ENCODE data around the gene NPRL2.

The NPRL2 gene

DNA sequence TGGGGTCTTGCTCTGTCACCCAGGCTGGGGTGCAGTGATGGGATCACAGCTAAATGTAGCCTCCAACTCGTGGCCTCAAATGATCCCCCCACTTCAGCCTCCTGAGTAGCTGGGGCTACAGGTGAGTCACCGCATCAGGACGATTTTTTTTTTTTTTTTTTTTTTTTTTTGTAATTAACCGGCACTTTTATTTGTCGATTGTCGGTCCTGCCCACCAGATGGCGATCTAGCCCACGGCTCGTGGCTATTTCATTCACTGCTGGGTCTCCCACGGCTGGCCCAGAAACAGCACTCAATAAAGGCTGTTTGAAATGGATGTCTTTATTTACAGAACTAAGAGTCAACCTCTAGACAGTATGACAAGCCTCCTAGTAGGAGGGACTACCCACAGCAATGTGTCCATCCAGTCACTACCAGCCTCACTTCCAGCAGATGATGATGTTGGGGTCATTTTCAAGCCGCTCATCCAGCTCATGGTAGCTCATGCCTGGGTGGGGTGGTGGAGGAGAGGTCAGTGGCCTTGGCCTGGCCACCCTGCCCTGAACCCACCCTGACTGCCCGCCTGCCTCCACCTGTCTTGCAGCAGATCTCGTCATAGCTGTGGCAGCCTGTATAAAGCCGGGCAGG is 3.3 kb downstream of the NPRL2 start:
- Mint-ChIP-seq H3K36me3 (ENCODE audit: low read depth) (peaks cover 39% of the 10 kb centered on the region), H3K9me3 (no peaks in the 10 kb centered on the region), H3K4me3 (no peak overlapping the region), H3K4me1 (ENCODE audit: low read depth) (peaks cover 89% of the 10 kb centered on the region), H3K27ac (no peak overlapping the region), H3K27me3 (no peaks in the 10 kb centered on the region)
- intact Hi-C loops (cut with micrococcal nuclease) = loop anchor here (1.0 to 5.0 kb wide), 3 partner anchors 90 to 265 kb away; partner anchors contain the start of gene CISH

DNA sequence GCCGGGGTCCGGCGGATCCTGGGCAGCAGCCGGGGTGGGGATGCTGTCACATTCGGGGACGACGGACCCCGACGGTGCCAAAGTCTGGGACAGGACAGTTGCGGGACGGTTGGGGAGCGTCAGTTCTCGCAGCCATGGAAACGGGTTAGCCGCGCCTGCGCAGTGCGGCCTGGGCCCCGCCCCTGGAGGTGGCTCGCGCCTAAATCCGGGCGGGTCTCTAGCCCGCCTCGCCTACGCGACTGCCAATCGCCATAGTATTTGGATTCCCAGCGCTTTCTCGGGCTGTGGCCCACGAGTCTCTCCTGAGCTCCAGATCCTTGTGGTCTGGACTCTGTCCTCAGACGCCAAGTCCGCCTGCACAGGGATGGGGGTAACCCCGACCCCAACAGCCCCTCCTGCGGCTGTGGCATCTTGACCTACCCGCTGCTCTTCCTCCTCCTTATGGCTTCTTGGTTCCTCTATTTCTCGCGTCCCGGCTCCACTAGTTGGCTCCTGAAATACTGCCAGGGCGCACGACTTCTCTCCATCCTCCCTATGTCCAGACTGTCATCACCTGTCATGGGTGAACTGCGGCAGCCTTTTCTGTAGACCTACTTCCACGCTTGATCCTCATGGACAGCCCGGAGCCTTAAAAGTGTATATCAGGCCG is 4.9 kb downstream of the NPRL2 start, which contains the start of gene ZMYND10:
Gene ZMYND10, minus strand, starts transcription at position 147 of the 649 bp plus-strand sequence. CDS start 153 bp downstream, outside the sequence.
- H3K36me3 Mint-ChIP-seq (ENCODE audit: low read depth) = peaks cover 23% of the 10 kb centered on the region
- H3K9me3 Mint-ChIP-seq = no peaks in the 10 kb centered on the region
- H3K4me1 Mint-ChIP-seq (ENCODE audit: low read depth) = peaks cover 88% of the 10 kb centered on the region
- H3K27me3 Mint-ChIP-seq = no peaks in the 10 kb centered on the region
- peak within 1 kb of the TSS; percentile 88 for H3K4me3 Mint-ChIP-seq
- H3K27ac Mint-ChIP-seq = peak within 1 kb of the TSS; percentile 85
- intact Hi-C loops (cut with micrococcal nuclease) = loop anchor here (5.0 kb wide), 2 partner anchors 92 to 267 kb away; partner anchors contain the start of gene CISH

DNA sequence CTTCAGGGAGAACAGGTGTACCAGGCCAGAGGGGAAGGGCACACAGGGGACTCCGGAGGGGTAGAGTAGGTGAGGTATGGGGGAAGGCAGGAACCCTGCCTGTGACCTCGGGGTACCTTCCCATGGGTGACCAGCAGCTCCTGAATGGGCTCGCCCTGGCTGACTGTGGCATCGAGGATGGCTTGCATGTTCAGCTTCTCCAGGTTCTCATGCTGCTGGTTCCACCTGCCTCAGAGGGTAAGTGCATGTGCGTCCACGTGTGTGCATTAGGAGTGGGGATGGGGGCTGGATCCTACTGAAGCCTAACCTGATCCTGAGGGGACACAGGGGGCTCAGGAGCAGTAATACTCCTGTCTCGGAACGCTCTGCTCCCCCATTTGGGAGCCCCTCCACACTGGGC is 5.6 kb downstream of the NPRL2 start:
- Mint-ChIP-seq H3K4me3 (peak overlapping the region; percentile 88), H3K27ac (peak overlapping the region; percentile 85), H3K27me3 (no peaks in the 10 kb centered on the region), H3K36me3 (ENCODE audit: low read depth) (peaks cover 28% of the 10 kb centered on the region), H3K4me1 (ENCODE audit: low read depth) (peaks cover 82% of the 10 kb centered on the region), H3K9me3 (no peaks in the 10 kb centered on the region)
- intact Hi-C loops (cut with micrococcal nuclease) = loop anchor here (5.0 kb wide), 2 partner anchors 92 to 267 kb away; partner anchors contain the start of gene CISH

DNA sequence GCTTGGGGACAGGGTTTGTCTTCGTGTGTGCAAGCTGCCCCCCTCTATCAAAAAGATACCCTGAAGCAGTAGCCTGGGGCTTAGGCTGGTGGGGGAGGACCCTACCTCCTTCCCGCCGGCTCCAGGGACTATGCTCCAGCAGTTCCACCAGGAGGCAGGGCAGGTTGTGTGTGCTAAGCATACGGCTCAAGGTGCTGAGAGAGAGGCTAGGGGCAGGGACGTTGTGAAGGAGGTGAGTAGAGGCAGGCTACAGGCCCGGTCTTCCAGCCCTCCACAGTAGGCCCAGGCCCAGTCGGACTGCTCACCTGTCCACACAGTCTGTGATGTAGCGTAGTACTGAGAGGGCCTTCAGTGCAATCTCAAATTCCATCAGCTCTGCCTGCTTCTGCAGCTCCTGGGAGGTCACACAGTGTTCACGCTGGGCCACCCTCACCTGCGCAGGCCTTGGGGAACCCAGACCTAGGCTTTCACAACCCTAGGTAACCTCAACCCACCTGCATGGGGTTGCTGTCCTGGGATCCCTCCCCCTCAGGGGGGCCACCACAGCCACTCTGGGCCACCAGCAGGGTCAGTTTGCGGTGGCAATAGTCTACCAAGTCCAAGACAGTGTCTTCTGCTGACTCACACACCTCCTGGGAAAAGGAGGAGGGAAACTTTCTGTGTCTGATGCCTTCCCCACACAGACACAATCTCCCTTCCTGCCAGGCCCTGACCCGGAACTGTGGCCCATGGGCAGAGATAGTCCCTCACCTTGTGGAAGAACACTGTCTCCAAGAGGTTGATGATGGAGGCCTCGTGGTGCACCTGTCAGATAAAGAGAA is 7.6 kb downstream of the NPRL2 start:
- no peaks in the 10 kb centered on the region for H3K9me3 Mint-ChIP-seq
- intact Hi-C loops (cut with micrococcal nuclease) = no loop called here
- no peak overlapping the region for H3K4me3 Mint-ChIP-seq
- H3K4me1 Mint-ChIP-seq (ENCODE audit: low read depth) = peaks cover 76% of the 10 kb centered on the region
- H3K27me3 Mint-ChIP-seq = no peaks in the 10 kb centered on the region
- H3K27ac Mint-ChIP-seq = peak overlapping the region; percentile 17
- peaks cover 31% of the 10 kb centered on the region for H3K36me3 Mint-ChIP-seq (ENCODE audit: low read depth)

DNA sequence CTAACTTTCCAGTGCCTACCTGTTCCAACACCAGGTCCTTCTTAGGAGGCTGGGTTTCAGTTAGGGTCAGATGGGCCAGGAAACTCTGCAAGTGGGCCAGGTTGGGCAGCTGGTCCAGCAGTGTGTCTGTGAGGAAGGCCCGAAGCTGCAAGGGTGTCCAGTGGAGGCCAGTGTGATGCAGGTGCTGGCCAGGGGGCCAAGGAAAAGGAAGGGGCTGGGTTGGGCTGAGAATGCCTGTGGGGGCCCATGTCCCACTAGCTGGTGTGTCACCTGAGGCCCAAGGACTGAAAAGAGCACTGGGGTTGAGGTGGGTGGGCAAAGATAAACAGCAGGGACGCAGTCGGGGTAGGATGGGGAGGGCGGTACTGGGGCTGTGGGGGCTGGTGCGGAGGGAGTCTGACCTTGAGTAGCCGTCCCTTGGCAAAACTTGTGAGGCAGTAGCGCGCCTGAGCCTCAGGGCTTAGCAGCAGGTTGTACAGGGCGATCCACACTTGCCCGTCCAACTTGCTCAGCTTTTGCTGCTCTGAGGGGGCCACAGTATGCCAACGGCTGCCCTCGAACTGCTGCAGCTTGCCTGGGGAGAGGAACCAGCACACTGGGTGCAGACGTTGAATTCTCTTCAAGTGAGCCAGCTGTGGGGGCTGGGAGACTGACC is 8.5 kb downstream of the NPRL2 start:
- intact Hi-C loops (cut with micrococcal nuclease) = no loop called here
- H3K27ac Mint-ChIP-seq = no peak overlapping the region
- no peaks in the 10 kb centered on the region for H3K9me3 Mint-ChIP-seq
- H3K4me1 Mint-ChIP-seq (ENCODE audit: low read depth) = peaks cover 68% of the 10 kb centered on the region
- H3K36me3 Mint-ChIP-seq (ENCODE audit: low read depth) = peaks cover 34% of the 10 kb centered on the region
- no peaks in the 10 kb centered on the region for H3K27me3 Mint-ChIP-seq
- H3K4me3 Mint-ChIP-seq = peak overlapping the region; percentile 78

DNA sequence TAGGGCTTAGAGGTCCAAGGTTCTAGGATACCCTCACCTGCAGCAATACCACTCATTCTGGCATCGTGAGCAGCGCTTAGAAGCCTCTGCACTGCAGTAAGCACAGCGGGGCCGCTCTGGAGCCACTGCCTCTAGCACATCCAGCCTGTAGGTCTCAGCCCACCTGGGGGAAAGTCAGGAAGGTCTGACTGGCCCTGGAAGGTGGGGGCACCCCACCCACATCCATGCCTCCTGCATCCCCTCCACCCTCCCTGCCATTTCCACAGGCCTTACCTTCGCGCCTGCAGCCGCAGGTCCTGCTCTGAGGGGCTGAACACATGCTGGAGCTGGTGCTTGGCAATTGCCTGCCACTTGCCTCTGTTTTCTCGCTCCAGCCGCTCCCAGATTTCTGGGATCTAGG is 9.0 kb downstream of the NPRL2 start:
- peak overlapping the region; percentile 96 for H3K27ac Mint-ChIP-seq
- H3K36me3 Mint-ChIP-seq (ENCODE audit: low read depth) = peaks cover 40% of the 10 kb centered on the region
- peaks cover 69% of the 10 kb centered on the region for H3K4me1 Mint-ChIP-seq (ENCODE audit: low read depth)
- no peaks in the 10 kb centered on the region for H3K27me3 Mint-ChIP-seq
- H3K9me3 Mint-ChIP-seq = no peaks in the 10 kb centered on the region
- H3K4me3 Mint-ChIP-seq = peak overlapping the region; percentile 78
- intact Hi-C loops (cut with micrococcal nuclease) = no loop called here

DNA sequence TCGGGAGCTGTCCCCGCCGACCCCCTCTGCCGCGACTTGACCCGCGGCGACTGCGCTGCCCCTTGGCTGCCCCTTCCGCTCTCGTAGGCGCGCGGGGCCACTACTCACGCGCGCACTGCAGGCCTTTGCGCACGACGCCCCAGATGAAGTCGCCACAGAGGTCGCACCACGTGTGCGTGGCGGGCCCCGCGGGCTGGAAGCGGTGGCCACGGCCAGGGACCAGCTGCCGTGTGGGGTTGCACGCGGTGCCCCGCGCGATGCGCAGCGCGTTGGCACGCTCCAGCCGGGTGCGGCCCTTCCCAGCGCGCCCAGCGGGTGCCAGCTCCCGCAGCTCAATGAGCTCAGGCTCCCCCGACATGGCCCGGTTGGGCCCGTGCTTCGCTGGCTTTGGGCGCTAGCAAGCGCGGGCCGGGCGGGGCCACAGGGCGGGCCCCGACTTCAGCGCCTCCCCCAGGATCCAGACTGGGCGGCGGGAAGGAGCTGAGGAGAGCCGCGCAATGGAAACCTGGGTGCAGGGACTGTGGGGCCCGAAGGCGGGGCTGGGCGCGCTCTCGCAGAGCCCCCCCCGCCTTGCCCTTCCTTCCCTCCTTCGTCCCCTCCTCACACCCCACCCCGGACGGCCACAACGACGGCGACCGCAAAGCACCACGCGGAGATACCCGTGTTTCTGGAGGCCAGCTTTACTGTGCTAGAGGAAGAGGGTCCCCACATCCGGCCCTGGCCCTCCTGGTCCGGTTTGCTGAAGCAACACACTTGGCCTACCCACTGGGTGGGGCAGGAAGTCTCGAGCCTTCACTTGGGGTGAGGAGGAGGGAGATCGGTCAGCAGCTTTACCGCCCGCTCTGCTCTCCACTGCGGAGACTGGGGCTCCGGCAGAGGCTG is 9.9 kb downstream of the NPRL2 start, which contains the start of gene RASSF1:
Gene RASSF1, minus strand, starts transcription at position 389 of the 882 bp plus-strand sequence. Its CDS starts 31 bp downstream, at position 358.
- Mint-ChIP-seq H3K4me1 (ENCODE audit: low read depth) (peaks cover 69% of the 10 kb centered on the region), H3K36me3 (ENCODE audit: low read depth) (peaks cover 49% of the 10 kb centered on the region), H3K27me3 (no peaks in the 10 kb centered on the region), H3K27ac (peak within 1 kb of the TSS; percentile 96), H3K9me3 (no peaks in the 10 kb centered on the region), H3K4me3 (peak within 1 kb of the TSS; percentile 78)
- intact Hi-C loops (cut with micrococcal nuclease) = no loop called here

DNA sequence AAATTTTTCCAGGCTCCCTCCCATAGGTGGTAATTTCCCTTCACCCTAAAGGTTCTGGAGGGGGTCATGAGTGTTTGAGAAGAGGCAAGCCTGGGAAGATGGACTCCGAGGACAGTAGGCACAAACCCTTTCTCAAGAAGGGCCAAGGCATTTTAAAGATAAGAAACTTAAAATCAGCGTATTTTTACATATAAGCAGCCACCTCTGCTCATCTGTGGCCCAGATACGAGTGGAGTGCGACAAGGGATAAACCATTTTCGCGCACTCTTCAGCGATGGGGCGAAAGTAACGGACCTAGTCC is 10.5 kb downstream of the NPRL2 start:
- Mint-ChIP-seq H3K4me1 (ENCODE audit: low read depth) (peaks cover 67% of the 10 kb centered on the region), H3K4me3 (peak overlapping the region; percentile 78), H3K36me3 (ENCODE audit: low read depth) (peaks cover 55% of the 10 kb centered on the region), H3K9me3 (no peaks in the 10 kb centered on the region), H3K27ac (peak overlapping the region; percentile 96), H3K27me3 (no peaks in the 10 kb centered on the region)
- intact Hi-C loops (cut with micrococcal nuclease) = no loop called here

DNA sequence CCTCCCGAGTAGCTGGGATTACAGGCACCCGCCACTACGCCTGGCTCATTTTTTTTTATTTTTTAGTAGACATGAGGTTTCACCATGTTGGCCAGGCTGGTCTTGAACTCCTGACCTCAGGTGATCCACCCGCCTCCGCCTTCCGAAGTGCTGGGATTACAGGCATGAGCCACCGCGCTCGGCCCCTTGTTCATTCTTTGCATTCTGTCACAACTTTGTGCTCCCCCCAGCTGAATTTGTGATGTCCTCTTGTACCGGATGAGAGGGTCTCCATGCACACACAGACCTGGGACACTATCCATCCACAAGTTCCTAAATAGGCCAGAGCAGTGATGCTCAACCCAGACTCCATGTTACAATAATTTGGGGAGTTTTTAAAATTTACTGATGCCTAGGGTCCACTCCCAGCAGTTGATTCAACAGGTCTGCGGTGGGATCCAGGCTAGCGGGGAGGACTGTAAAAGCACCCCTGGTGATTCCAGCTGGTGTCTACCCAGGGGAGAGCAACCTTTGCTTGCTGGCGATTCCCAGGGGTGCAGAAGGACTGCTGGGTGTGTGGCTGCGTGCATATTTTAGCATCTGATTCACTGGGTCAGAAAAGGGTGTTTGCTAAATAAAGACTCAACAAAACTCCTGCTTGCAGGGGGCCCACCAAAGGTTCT is 11.0 kb downstream of the NPRL2 start:
- H3K4me3 Mint-ChIP-seq = peak overlapping the region; percentile 78
- H3K9me3 Mint-ChIP-seq = no peaks in the 10 kb centered on the region
- no peaks in the 10 kb centered on the region for H3K27me3 Mint-ChIP-seq
- H3K4me1 Mint-ChIP-seq (ENCODE audit: low read depth) = peaks cover 63% of the 10 kb centered on the region
- peak overlapping the region; percentile 96 for H3K27ac Mint-ChIP-seq
- peaks cover 60% of the 10 kb centered on the region for H3K36me3 Mint-ChIP-seq (ENCODE audit: low read depth)
- intact Hi-C loops (cut with micrococcal nuclease) = loop anchor here (5.0 kb wide), 1 partner anchor 102 kb away; the partner anchor contains the start of gene GNAI2

DNA sequence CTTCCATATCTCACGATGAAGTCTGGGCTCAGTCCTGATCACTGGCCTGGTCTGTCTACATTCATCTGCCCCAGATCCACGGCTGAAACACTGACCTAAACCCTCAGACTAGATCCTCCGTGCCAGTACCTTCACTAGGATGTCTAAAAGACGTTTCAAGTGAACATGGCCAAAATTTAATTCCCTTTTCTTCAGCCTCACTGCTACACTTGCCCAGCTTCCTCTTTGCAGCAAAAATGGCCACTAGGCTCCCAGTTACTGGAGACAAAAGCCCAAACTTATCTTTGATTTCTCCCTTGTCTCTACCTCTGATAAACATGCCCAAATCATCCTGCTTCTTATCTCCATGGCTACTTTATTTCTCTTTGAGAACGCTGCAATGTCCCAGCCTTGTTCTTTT is 11.6 kb downstream of the NPRL2 start:
- H3K36me3 Mint-ChIP-seq (ENCODE audit: low read depth) = peaks cover 66% of the 10 kb centered on the region
- intact Hi-C loops (cut with micrococcal nuclease) = loop anchor here (5.0 kb wide), 1 partner anchor 102 kb away; the partner anchor contains the start of gene GNAI2
- H3K27ac Mint-ChIP-seq = peak overlapping the region; percentile 96
- H3K27me3 Mint-ChIP-seq = no peaks in the 10 kb centered on the region
- peaks cover 63% of the 10 kb centered on the region for H3K4me1 Mint-ChIP-seq (ENCODE audit: low read depth)
- peak overlapping the region; percentile 78 for H3K4me3 Mint-ChIP-seq
- no peaks in the 10 kb centered on the region for H3K9me3 Mint-ChIP-seq

DNA sequence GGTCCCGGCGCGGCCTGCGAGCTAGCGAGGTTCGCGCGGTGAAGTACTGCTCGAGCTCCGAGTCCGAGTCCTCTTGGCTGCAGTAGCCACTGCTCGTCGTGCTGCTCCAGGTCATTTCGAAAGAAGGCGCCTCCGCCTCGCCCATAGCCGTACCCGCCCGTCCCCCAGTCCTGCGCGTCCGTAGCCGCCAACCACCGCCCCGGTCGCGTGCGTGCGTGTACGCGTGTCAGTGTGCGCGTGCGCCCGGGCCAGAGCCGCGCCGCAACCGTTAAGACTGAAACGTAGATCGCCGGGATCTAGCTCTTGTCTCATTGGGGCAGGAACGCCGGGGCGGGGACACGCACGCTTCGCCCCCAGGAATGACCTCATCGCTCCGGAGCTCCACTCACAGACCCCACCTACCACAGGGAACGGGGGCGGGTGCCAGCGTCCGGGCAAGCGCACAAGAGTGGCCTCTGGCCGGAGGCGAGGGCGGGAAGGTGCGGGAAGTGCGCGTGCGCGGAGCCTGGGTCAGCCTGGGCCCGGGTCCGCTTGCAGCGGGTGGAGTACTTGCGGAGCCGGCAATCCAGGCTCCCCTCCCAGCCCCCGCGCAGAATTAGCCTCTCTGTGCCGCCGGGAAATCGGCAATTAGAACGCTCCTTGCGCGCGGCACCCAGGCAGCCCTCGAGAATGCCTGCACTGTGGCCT is 13.3 kb downstream of the NPRL2 start:
- H3K36me3 Mint-ChIP-seq (ENCODE audit: low read depth) = peaks cover 83% of the 10 kb centered on the region
- no peaks in the 10 kb centered on the region for H3K27me3 Mint-ChIP-seq
- H3K27ac Mint-ChIP-seq = peak overlapping the region; percentile 96
- peaks cover 54% of the 10 kb centered on the region for H3K4me1 Mint-ChIP-seq (ENCODE audit: low read depth)
- intact Hi-C loops (cut with micrococcal nuclease) = loop anchor here (1.0 to 5.0 kb wide), 3 partner anchors 9 to 100 kb away; partner anchors contain the start of genes GNAI2, IFRD2 and TUSC2
- H3K9me3 Mint-ChIP-seq = no peaks in the 10 kb centered on the region
- peak overlapping the region; percentile 78 for H3K4me3 Mint-ChIP-seq

Data from dendritic cell treated with granulocyte-macrophage colony-stimulating factor and Interleukin-4, amounts not matched to agents 40 ng/mL and 50 ng/mL, for 4 days (primary cell).